ENCODE data around the gene GREB1.

Gene GREB1

GRCh38 chr2:11563784-11564666, 30.2 kb downstream of the GREB1 start:
- DNase-seq = no peak

- peak; percentile 41 for DNase-seq
Measured at GRCh38 chr2:11564816-11565567, 31.1 kb downstream of the GREB1 start.

- DNase-seq = no peak
Measured at GRCh38 chr2:11566383-11566782, 32.5 kb downstream of the GREB1 start.

GRCh38 chr2:11567631-11568031, 33.8 kb downstream of the GREB1 start:
- no peak for DNase-seq

GRCh38 chr2:11568436-11568835, 34.6 kb downstream of the GREB1 start:
- no peak for DNase-seq

- no peak for DNase-seq
Measured at GRCh38 chr2:11569636-11570035, 35.8 kb downstream of the GREB1 start.

GRCh38 chr2:11571170-11571569, 37.3 kb downstream of the GREB1 start:
- no peak for DNase-seq

GRCh38 chr2:11572996-11573395, 39.2 kb downstream of the GREB1 start:
- no peak for DNase-seq

- no peak for DNase-seq
Measured at GRCh38 chr2:11573418-11574175, 39.8 kb downstream of the GREB1 start.

GRCh38 chr2:11574176-11575046, 40.6 kb downstream of the GREB1 start:
- DNase-seq = no peak

- no peak for DNase-seq
Measured at GRCh38 chr2:11576398-11576797, 42.6 kb downstream of the GREB1 start.

- DNase-seq = no peak
Measured at GRCh38 chr2:11577101-11577883, 43.4 kb downstream of the GREB1 start.

GRCh38 chr2:11578081-11578948, 44.5 kb downstream of the GREB1 start:
- no peak for DNase-seq

GRCh38 chr2:11578986-11579774, 45.3 kb downstream of the GREB1 start:
- DNase-seq = no peak

GRCh38 chr2:11579867-11580659, 46.2 kb downstream of the GREB1 start:
- no peak for DNase-seq

GRCh38 chr2:11580697-11581096, 46.9 kb downstream of the GREB1 start:
- no peak for DNase-seq

GRCh38 chr2:11581124-11581796, 47.4 kb downstream of the GREB1 start:
- no peak for DNase-seq
